GM12865 (cell line): Measurements from ENCODE around the gene UBC.

Source experiments
- DNase-seq: peaks from one replicate; pipeline ENCODE4 v3.0.0; 2010; ENCODE audit warnings: low read depth
- H3K4me3 ChIP-seq: 2 replicates; pipeline ENCODE4 v1.5.1; 2011; ENCODE audit warnings: mild to moderate bottlenecking, low read depth, low read length, control low read depth
- TF ChIP-seq, protein P1 (sequence below): IDR thresholded peaks from 2 replicates; pipeline ENCODE4 v1.5.1; 2011; ENCODE audit warnings: low read length, control low read depth, low read depth, inconsistent platforms; ENCODE audit not compliant: insufficient read depth; ENCODE audit errors: missing control alignments

The UBC gene

DNA sequence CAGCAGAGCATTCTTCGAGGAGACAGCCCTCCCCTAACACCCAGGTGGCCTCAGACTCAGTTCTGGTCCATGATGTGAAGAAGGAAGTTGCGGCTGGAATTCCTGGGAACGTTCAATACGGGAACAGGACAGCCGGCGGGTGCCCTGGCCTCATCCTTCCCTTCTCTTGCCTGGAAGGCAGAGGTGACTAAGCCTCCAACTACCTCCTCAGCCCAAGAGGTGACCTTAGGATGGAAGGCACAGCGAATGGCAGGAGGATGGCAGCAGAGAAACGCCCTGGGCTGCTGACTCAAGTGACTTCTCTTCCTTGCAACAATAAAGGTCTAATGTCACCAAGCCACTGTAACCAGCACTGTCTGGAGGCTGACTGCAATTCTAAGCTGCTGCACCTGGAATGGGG, 38.4 kb upstream of the UBC start:
- no peak overlapping the region for H3K4me3 ChIP-seq
- TF ChIP-seq, protein P1, sequence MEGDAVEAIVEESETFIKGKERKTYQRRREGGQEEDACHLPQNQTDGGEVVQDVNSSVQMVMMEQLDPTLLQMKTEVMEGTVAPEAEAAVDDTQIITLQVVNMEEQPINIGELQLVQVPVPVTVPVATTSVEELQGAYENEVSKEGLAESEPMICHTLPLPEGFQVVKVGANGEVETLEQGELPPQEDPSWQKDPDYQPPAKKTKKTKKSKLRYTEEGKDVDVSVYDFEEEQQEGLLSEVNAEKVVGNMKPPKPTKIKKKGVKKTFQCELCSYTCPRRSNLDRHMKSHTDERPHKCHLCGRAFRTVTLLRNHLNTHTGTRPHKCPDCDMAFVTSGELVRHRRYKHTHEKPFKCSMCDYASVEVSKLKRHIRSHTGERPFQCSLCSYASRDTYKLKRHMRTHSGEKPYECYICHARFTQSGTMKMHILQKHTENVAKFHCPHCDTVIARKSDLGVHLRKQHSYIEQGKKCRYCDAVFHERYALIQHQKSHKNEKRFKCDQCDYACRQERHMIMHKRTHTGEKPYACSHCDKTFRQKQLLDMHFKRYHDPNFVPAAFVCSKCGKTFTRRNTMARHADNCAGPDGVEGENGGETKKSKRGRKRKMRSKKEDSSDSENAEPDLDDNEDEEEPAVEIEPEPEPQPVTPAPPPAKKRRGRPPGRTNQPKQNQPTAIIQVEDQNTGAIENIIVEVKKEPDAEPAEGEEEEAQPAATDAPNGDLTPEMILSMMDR = no peak
- no peak for DNase-seq

DNA sequence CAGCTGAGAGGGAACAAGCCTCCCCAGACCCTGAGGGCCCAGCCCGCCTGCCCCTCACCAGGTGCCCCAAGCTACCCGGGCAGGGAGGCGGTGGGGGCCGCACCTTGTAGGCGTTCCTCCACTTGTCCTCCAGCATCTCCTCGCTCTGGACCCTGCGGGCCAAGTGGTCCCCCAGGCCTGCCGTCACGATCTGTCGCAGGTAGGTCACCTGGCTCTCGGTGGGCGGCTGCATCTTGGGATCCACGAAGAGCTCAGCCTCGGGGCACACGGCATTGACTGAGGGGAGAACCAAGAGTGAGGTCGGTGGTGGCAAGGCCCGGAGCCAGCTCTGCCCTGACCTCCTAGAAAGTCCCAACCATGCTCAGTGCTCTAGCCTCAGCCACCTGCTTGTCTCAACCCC, 37.8 kb upstream of the UBC start:
- TF ChIP-seq, protein P1 = no peak
- DNase-seq = no peak
- H3K4me3 ChIP-seq = no peak overlapping the region

DNA sequence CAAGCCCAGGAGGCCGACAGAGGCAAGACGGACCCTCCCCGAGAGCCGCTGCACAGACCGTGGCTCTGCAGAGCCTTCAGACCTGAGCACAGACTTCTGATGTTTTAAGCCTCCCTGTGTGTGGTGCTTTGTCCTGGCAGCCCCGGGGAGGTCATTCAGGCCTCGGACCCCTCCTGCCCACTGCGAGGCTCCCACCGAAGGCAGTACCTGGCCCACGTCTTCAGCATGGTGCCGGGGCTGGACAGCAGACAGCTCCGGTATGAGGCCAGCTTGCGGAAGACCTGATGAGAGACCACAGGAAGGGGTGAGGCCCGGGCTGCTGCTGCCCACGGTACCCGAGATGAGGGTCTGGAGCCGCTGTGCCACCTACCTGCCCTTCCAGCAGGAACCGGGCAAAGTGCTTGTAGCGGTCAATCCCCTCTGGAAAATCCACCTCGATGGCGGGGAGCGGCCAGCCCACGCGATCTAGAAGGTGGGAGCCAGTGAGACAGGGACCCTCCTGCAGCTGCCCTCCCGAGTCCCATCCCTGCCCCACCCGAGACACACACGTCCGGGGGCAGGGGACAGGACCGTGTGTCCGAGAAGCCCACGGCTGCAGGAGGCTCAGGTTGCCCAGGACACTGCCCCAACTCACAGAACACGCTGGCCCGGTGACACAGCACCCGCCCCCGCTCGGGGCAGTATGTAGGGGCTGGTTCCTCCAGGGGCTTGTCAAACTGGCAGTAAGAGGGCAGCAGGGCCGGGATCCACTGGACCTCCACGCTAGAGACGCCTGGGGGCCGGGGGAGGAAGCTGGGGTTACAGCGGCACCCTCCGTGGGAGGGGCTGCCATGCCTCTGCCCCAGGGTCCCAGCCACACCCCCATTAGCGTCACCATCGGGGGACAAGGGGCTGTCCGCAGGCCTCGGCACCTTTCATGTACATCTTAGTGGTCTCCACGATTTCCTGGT, 35.6 kb upstream of the UBC start:
- H3K4me3 ChIP-seq = no peak overlapping the region
- no peak for DNase-seq
- TF ChIP-seq, protein P1 = no peak

DNA sequence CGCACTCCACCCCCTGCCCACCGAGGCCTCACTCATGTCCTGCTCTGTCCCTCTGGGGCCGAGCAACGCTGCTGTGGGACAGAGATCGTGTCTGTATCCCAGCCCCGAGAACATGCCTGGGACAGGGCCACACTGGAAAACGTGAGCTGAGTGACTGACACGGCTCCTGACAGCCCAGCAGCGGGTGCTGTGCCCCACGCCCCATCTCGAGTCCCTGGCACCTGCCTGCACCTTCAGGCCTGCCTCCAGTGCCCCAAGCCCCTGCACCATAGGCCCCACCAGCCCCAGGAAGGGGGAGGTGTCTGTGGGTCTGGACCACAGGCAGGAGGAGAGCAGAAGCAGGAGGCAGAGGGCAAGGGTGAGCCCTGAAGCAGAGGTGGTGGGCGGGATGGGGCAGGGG, 34.6 kb upstream of the UBC start:
- H3K4me3 ChIP-seq = no peak overlapping the region
- TF ChIP-seq, protein P1 = no peak
- no peak for DNase-seq

DNA sequence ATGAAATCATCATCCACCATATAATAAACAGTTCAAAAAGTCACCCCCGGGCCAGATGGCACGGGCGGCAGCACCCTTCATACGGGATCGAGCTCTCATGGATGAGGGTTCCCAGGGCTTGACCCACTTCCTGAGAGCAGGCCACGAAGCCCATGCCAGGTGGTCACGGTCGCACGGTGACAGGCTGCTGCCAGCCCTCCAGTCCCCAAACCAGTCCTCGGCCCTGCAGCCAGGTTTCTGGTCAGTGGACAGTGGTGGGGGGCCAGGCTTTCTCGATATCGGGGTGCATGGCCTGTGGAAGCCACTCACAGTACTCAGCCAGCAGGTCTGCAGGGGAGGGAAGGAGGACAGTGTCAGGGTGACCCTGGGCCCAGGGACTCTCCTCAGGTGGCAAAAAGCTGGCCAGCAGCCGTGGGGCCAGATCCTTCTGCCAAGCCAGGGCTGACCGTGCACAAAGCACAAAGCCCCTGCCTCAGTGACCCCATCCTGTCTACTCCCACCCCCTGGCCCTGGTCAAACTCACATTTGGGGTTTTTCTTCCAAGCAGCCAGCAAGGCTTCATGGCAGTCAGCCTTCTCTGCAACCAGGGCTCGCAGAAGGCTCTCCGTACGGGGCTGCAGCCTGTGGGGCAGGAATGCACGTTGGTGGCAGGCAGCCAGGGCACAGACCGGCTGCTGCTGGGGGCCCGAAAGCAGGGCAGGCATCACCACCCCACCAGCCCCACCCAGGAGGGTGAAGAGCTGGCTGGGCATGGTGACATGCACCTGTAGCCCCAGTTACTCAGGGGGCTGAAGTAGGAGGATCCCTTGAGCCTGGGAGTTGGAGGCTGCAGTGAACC, 33.3 kb upstream of the UBC start:
- no peak overlapping the region for H3K4me3 ChIP-seq
- no peak for DNase-seq
- TF ChIP-seq, protein P1 = no peak

DNA sequence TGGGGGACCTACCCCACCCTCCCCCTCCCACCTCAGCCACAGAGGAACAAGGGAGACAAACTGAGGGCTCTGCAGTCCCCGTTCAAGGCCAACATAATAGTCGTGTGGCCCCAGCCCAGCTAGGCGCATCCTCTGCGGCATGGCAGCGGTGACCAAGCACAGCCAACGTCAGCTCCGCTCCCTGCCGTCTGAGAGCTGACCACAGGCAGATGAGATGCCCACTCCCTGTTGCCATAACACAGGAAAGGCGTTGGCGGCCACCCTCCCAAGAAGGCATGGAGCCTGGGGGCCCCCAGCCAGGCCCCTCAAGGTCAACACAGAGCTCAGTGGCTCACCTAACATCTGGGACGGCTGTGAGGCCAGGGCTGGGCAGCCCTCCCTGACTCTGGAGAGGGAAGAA, 32.6 kb upstream of the UBC start:
- H3K4me3 ChIP-seq = no peak overlapping the region
- no peak for DNase-seq
- TF ChIP-seq, protein P1 = no peak
